ENCODE data around the gene SMYD3. TPM values are rescaled to one million over a fixed set of nuclear protein-coding genes. Genes with fewer than 3 reads are reported as not detected.
"Not testable (repeated sequence)": the region's sequence is repeated elsewhere in the genome, so short reads cannot be mapped to it uniquely, and the experiment has no call there.

SMYD3 gene
- total RNA-seq, 1 donor from 2014 or later = 28.3 TPM

DNA sequence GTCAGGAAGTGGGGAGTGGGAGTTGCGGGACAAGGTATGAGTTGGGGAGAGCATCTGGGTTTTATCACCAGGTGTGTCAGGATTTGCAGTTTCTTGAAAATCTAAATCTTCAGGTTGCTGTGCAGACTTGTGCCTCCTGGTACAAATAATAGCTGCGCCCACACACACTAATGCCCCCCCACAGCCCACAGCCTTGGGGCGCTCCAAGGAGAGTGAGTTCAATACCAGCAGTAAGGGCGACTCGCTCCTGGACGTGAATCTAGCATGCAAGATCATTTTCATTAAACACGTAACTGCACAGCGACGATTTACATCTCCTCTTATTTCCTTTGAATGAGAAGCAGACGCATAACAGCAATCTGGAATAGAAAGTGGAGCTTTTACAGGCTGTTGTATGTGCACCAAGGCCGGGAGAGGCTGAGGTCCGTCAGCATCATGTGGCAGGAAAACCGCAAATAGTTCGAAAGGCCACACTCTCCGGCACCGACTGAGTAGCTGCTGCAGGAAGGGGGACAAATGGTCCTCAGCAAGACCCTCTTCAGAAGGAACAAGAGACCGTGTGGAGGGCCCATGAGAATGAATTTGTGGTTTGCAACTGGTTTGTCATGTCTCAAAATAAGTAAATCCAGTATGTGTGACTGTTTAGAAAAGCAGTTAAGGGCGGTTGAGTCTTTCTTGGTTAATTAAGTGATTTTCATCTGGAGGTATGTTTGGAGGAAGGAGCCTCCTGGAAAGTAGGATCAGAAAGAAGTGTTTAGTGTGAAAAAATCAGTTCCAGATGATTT, 439.5 kb downstream of the SMYD3 start:
- DNase-seq = no peak

GRCh38 chr1:246066573-246066972, 440.5 kb downstream of the SMYD3 start:
- no peak for DNase-seq

GRCh38 chr1:246065592-246065991, 441.5 kb downstream of the SMYD3 start:
- no peak for DNase-seq

GRCh38 chr1:246064891-246065290, 442.2 kb downstream of the SMYD3 start:
- DNase-seq = no peak

- no peak for DNase-seq
Observed at GRCh38 chr1:246063013-246063616, 444.0 kb downstream of the SMYD3 start.

- no peak for DNase-seq
Observed at GRCh38 chr1:246058466-246058865, 448.6 kb downstream of the SMYD3 start.

- DNase-seq = no peak
Observed at GRCh38 chr1:246052603-246053002, 454.5 kb downstream of the SMYD3 start.

DNA sequence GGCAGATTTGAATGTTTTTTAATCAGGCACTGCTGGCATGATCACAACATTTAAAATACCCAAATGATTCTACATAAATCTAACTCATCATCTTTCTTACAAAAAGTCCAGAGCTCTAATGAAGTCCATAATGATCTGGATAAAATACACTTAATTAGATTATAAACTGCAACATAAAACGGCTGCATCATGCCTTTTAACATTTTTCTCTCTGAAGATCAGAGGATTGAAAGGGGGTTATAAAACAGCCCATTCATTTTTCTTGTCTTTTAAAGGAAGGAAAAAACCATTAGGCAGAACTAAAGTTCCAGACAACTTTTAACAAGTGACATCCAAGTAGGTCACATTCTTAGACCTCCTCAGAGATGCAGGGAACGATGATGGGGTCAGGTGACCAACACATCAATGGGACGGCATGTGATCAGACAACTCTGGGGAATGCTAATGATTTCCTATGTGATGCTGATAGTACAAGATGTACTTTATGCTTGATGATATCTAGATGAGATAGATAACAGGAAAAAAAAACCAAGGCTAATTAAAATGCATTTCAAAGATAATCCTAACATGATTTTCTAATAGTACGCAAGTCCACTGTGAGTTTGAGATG, 455.1 kb downstream of the SMYD3 start:
- DNase-seq = no peak

DNA sequence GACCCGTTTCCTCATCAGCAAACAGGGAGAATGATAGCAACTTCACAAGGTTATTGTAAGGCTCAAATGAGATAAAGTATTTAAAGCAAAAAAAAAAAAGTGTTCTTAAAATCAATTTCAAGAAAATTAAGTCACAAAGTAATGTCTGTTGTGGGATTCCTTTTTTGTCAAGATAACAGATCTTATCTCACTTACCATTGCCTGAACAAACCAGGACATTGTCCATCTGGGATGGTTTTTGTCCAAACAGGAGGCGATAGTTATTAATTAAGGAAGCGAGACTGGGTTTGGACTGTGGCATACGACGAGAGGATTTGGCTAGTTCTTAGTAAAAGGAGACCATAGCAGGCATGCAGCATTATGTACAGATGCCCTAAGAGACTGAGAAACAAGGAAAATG, 458.4 kb downstream of the SMYD3 start:
- no peak for DNase-seq

- no peak for DNase-seq
Observed at GRCh38 chr1:246043556-246043955, 463.5 kb downstream of the SMYD3 start.

DNA sequence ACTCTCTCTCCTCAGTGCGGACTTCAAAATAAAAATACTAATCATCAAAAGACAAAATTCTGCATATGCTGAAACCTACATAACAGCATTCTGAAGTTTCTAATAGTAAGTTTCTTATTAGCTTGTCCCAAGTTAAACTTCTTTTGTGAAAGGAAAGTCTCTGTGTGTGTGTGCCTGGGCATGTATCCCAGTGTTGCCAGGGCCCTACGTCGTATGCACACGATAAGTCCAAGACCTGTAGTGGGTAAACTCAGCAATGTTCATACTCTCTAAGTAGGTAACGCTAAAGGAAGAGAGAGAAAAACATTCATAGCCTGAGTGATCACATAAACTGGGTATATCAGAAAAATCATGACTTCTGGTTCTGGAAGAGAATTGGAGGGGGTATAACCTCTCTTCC, 465.7 kb downstream of the SMYD3 start:
- DNase-seq = no peak

GRCh38 chr1:246040200-246040890, 466.7 kb downstream of the SMYD3 start:
- no peak for DNase-seq

DNA sequence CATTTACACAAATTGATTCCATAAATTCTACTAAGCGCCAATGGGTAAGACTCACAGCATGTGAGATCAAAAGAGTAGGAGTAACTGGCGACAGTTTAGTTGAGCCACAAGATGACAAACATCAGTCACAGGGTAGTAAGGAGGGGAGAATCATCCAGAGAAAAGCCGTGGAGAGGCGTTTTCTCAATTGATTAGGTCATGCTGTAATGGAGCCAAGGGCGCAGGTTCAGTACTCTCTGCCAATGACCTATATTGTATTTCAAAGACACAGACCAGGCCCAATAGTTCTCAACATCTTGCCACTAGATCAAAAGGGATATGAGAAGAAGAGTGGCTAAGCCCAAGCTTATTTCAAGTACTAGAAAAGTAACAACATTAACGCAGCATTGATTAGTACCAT, 467.5 kb downstream of the SMYD3 start:
- no peak for DNase-seq

GRCh38 chr1:246037832-246038231, 469.2 kb downstream of the SMYD3 start:
- no peak for DNase-seq

DNA sequence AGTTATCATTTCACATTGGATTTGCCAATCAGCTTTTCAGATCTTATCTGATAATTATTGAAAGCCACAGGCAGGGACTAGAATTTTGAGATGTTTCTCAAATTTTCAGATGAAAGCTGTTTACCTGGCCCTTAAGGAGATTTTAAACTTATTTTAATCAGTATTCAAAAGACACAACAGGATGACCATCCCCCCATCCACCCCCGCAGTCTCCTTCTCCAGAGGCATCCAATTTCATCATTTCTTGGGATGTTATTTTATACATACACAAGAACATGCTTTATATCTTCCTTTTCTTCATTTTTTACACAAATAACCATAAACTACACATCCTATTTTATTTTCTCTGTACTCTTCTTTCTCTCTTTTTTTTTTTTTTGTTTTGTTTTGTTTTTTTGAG, 470.9 kb downstream of the SMYD3 start:
- no peak for DNase-seq

DNA sequence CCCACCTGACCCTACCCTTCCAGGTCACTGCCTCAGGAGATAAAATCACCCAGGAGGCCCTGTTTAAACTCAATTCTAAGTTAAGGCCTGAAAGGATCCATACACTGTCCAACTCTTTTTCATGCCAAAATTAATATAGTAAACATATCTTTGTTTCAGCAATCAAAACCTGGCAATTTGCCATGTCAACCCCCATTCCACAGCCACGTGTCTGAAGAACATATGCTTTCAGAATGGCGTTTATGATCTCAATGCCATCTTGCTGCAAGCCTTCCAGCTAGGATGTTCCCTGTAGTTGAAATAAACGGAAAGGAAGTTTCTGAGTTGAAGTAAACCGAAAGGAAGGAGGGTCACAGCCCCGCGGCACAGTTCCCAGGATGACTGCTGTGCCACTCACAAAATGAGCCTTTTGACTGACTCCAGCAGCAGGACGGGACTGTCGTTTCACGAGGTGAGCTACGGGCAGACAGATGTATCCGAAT, 472.0 kb downstream of the SMYD3 start:
- DNase-seq = peak; percentile 12

DNA sequence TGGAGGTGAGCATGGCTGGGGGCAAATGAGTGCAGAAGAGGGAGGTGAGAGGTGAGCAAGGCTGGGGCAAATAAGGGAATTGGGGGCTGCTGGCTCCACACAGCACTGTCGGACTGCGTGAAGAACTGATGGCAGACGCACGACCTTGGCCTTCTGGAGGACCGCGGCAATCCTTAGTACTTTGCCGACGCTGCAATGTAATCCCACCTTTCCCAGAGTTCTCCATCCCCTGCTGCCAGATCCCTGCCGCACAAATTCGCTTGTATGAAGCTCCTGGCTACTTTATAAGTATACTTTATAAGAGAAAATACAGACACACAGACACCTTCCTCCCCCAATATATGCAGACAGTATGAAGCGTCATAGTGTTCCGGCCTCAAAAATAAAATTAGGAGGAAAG, 472.4 kb downstream of the SMYD3 start:
- no peak for DNase-seq

GRCh38 chr1:246032984-246033383, 474.1 kb downstream of the SMYD3 start:
- no peak for DNase-seq

DNA sequence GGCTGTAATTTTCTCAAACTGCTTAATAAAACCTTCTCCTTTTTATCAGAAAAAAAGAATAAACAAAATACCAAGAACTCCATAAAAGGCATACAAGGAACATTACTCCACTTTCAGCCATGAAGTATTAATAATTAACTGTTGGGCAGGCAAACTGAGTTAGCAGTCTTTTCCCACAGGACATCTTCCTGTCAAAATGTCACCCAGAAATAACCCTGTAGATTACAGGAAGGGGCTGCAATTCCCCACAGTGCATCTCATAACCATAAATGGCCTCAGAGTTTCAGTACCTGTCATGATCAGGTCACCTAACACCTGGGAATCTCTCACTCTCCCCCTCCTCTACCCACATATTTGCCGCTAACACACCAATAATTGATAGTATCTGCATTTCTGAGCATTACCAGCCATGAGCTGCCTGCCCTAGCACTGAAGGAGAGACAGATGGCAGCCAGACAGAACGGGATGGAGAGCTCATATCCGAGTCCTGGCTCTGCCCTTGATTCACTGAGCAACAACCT, 475.0 kb downstream of the SMYD3 start:
- no peak for DNase-seq

DNA sequence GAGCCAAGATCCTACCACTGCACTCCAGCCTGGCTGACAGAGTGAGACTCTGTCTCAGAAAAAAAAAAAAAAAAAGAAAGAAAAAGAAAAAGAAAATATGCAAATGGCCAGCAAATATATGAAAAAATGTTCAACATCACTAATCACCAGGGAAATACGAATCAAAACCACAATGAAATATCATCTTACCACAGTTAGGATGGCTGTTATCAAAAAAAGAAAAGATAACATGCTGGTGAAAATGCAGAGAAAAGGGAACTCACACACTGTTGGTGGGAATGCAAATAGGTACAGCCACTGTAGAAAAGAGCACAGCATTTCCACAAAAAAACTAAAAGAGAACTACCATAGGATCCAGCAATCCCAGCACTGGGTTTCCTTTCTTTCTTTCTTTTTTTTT, 477.5 kb downstream of the SMYD3 start:
- DNase-seq = no peak

DNA sequence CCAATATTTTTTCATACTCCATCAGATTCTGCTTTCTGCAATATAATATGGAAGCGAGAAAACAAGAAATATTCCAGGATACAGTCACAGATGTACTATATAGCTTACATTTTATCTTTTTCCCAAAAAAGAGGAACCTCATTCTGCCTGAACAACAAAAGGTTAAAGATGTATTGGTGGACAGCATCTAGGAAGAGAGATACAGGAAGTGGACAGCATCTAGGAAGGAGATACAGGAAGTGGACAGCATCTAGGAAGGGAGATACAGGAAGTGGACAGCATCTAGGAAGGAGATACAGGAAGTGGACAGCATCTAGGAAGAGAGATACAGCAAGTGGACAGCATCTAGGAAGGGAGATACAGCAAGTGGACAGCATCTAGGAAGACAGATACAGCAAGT, 483.0 kb downstream of the SMYD3 start:
- not testable (repeated sequence) for DNase-seq

DNA sequence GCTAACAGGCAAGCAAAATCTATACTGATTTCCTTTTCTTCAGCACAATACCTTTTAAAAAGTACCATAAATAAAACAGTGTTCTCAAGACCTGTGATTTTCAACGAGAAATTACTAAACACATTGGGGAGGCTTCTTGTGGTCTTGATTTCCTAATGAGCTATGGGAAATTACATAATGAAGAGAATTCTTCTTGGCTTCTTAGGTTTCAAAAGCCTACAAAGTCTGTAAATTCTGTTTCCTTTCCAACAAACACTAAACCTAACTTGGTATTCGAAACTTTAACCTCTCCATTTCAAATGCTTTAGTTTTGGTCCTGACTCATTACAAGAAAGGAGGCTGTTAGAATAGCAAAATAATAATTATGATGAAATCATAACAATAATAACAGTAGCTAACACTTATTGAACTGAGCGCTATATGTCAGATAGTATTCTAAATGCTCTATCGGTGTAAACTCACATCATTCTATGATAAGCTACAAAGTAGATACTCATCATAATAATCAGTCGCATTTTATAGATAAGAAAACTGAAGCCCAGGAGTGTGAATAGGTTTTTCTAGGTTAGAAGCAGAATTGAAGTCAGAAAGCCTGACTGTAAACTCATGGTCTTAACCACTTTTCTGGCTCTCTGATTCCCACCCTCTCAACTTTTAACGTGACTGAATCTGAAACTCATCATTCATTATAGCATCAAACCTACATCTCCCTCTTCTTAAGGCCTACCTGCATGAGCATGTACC, 486.7 kb downstream of the SMYD3 start:
- DNase-seq = no peak
